T-helper 2 cell treated with Interferon-gamma antibody and Interleukin-4, amounts not matched to agents 5 μg/mL and 100 μg/mL, for 36 hours (primary cell): ENCODE results near the gene TENM4.
A peak's percentile ranks its signal among the peaks of the same experiment; 100 is the strongest.

ENCODE experiments used
- DNase-seq: peaks from one replicate; pipeline ENCODE4 v3.0.0; 2021; ENCODE audit warnings: low spot score
- H3K27ac Mint-ChIP-seq: one replicate; pipeline ENCODE4 v1.8.0; 2021; ENCODE audit warnings: mild to moderate bottlenecking, mixed read lengths
- H3K27me3 Mint-ChIP-seq: one replicate; pipeline ENCODE4 v1.8.0; 2021; ENCODE audit warnings: low read depth, mixed read lengths
- H3K36me3 Mint-ChIP-seq: one replicate; pipeline ENCODE4 v1.8.0; 2021; ENCODE audit warnings: low read depth, mixed read lengths
- H3K4me1 Mint-ChIP-seq: one replicate; pipeline ENCODE4 v1.8.0; 2021; ENCODE audit warnings: low read depth, mixed read lengths
- H3K4me3 Mint-ChIP-seq: one replicate; pipeline ENCODE4 v1.8.0; 2022; ENCODE audit warnings: mild to moderate bottlenecking, moderate library complexity, mixed read lengths
- H3K9me3 Mint-ChIP-seq: one replicate; pipeline ENCODE4 v1.8.0; 2021; ENCODE audit warnings: mixed read lengths

The TENM4 gene

GRCh38 chr11:79116600-79116999 lies 324.2 kb downstream of the TENM4 start:
- DNase-seq: no peak
- H3K27ac Mint-ChIP-seq: no peak overlapping the region
- H3K9me3 Mint-ChIP-seq: no peaks in the 10 kb centered on the region
- H3K4me3 Mint-ChIP-seq: no peak overlapping the region
- no peaks in the 10 kb centered on the region for H3K4me1 Mint-ChIP-seq
- no peaks in the 10 kb centered on the region for H3K27me3 Mint-ChIP-seq
- no peaks in the 10 kb centered on the region for H3K36me3 Mint-ChIP-seq

DNA sequence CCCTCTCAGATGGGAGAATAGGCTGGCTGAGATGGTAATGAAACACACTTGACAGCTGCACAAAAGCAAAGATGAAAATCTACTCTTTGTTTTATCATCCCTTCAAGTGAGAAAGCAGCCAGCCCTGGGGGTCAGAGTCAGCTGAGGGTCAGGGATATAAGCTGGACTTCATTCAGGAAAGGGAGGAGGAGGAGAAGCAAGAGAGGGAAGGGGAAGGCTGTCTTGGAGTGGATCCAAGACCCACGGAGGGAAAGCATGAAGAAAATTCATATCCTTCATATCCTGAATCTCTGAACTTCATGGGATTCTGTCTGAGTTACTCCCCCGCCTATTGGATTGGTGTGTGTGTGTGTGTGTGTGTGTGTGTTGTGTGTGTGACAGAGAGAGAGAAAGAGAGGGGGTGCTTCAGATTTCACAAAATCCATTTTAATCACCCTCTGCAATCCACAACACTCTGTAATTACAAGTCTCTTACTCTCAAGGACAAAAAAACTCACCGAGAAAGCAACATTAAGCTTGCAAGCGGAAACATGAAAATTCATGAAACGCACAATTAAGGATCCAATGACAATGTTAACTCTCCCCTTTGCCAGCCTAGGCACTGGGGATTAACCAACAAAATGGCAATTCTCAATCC lies 327.7 kb downstream of the TENM4 start:
- no peak overlapping the region for H3K4me3 Mint-ChIP-seq
- no peak overlapping the region for H3K27ac Mint-ChIP-seq
- H3K9me3 Mint-ChIP-seq: no peaks in the 10 kb centered on the region
- no peak for DNase-seq
- H3K27me3 Mint-ChIP-seq: no peaks in the 10 kb centered on the region
- H3K4me1 Mint-ChIP-seq: no peaks in the 10 kb centered on the region
- no peaks in the 10 kb centered on the region for H3K36me3 Mint-ChIP-seq

DNA sequence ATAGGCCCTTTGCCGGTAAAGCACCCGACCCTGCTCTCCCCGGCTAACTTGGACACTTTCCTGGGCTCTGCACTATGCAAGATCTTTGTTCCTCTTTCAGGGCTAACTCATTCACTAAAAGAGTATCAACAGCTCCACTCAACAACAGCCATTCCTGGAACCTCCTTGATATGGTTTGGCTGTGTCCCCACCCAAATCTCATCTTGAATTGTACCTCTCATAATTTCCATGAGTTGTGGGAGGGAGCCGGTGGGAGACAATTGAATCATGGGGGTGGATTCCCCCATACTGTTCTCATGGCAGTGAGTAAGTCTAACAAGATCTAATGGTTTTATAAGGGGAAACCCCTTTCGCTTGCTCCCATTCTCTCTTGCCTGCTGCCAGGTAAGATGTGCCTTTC lies 330.0 kb downstream of the TENM4 start:
- no peak overlapping the region for H3K27ac Mint-ChIP-seq
- no peaks in the 10 kb centered on the region for H3K27me3 Mint-ChIP-seq
- H3K4me1 Mint-ChIP-seq: no peaks in the 10 kb centered on the region
- no peak for DNase-seq
- H3K36me3 Mint-ChIP-seq: no peaks in the 10 kb centered on the region
- H3K4me3 Mint-ChIP-seq: no peak overlapping the region
- no peaks in the 10 kb centered on the region for H3K9me3 Mint-ChIP-seq

GRCh38 chr11:79110321-79110720 lies 330.5 kb downstream of the TENM4 start:
- no peaks in the 10 kb centered on the region for H3K27me3 Mint-ChIP-seq

DNA sequence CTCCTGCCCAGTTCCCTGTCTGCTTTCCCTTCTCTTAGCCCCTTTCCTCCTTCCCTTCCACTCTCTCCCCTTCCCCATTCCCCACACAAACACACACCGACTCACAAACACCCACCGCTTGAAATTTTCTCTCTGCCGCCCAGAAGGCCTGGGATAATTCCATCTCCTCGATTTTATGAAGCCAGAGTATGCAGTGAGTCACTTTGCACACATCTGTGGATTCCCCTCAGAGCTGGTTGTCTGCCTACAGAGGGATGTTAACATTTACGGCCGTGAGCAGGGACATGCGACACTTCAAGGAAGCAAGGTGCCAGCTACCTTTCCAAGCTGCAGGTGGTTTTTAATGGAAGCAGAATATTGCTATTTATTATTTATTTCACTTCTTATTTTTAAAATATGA lies 332.0 kb downstream of the TENM4 start:
- H3K27me3 Mint-ChIP-seq: no peaks in the 10 kb centered on the region
- no peaks in the 10 kb centered on the region for H3K9me3 Mint-ChIP-seq
- no peak for DNase-seq
- H3K4me3 Mint-ChIP-seq: no peak overlapping the region
- no peak overlapping the region for H3K27ac Mint-ChIP-seq
- no peaks in the 10 kb centered on the region for H3K4me1 Mint-ChIP-seq
- no peaks in the 10 kb centered on the region for H3K36me3 Mint-ChIP-seq

More at GRCh38 chr11:79110321-79110720, 330.5 kb downstream of the TENM4 start:
- H3K9me3 Mint-ChIP-seq: no peaks in the 10 kb centered on the region
- H3K4me3 Mint-ChIP-seq: no peak overlapping the region
- DNase-seq: no peak
- no peaks in the 10 kb centered on the region for H3K4me1 Mint-ChIP-seq
- H3K36me3 Mint-ChIP-seq: no peaks in the 10 kb centered on the region
- no peak overlapping the region for H3K27ac Mint-ChIP-seq

GRCh38 chr11:79102840-79103239 lies 338.0 kb downstream of the TENM4 start:
- no peak overlapping the region for H3K27ac Mint-ChIP-seq
- H3K9me3 Mint-ChIP-seq: no peaks in the 10 kb centered on the region
- H3K36me3 Mint-ChIP-seq: no peaks in the 10 kb centered on the region
- no peak overlapping the region for H3K4me3 Mint-ChIP-seq
- no peak for DNase-seq
- H3K27me3 Mint-ChIP-seq: peaks cover 7% of the 10 kb centered on the region
- H3K4me1 Mint-ChIP-seq: no peaks in the 10 kb centered on the region

GRCh38 chr11:79101656-79102055 lies 339.2 kb downstream of the TENM4 start:
- no peak overlapping the region for H3K27ac Mint-ChIP-seq
- peaks cover 7% of the 10 kb centered on the region for H3K27me3 Mint-ChIP-seq
- H3K4me3 Mint-ChIP-seq: no peak overlapping the region
- no peaks in the 10 kb centered on the region for H3K9me3 Mint-ChIP-seq
- no peaks in the 10 kb centered on the region for H3K36me3 Mint-ChIP-seq
- no peaks in the 10 kb centered on the region for H3K4me1 Mint-ChIP-seq
- no peak for DNase-seq

- Mint-ChIP-seq H3K27ac (no peak overlapping the region), H3K4me1 (no peaks in the 10 kb centered on the region), H3K27me3 (peaks cover 7% of the 10 kb centered on the region), H3K9me3 (no peaks in the 10 kb centered on the region), H3K36me3 (no peaks in the 10 kb centered on the region), H3K4me3 (no peak overlapping the region)
- peak; percentile 7 for DNase-seq
These were observed 340.5 kb downstream of the TENM4 start for GRCh38 chr11:79100093-79100910.

GRCh38 chr11:79098146-79098545 lies 342.7 kb downstream of the TENM4 start:
- peaks cover 7% of the 10 kb centered on the region for H3K27me3 Mint-ChIP-seq
- DNase-seq: no peak
- H3K4me1 Mint-ChIP-seq: no peaks in the 10 kb centered on the region
- H3K9me3 Mint-ChIP-seq: no peaks in the 10 kb centered on the region
- H3K4me3 Mint-ChIP-seq: no peak overlapping the region
- H3K36me3 Mint-ChIP-seq: no peaks in the 10 kb centered on the region
- H3K27ac Mint-ChIP-seq: no peak overlapping the region

GRCh38 chr11:79097246-79097875 lies 343.5 kb downstream of the TENM4 start:
- no peaks in the 10 kb centered on the region for H3K36me3 Mint-ChIP-seq
- no peak overlapping the region for H3K27ac Mint-ChIP-seq
- H3K27me3 Mint-ChIP-seq: peaks cover 7% of the 10 kb centered on the region
- DNase-seq: no peak
- no peak overlapping the region for H3K4me3 Mint-ChIP-seq
- H3K9me3 Mint-ChIP-seq: no peaks in the 10 kb centered on the region
- no peaks in the 10 kb centered on the region for H3K4me1 Mint-ChIP-seq

DNA sequence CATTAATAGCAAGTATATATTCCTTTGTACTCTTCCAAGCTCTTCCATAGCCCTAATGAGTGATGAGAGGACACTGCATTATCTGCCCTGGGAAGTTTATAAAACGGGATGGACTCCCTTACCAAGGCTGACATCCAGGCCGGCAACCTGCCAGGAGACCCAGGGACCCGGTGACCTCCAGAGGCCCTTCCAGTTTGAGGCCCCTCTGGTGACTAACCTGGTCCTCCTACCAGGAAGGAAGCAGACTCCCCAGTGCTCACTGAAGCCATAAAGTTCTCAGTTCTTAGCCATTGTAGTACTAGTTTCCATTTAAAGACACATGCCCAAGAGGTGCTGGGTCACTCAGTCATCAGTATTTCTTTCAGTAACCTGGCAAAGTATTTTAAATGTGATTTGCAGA lies 345.4 kb downstream of the TENM4 start:
- Mint-ChIP-seq H3K36me3 (no peaks in the 10 kb centered on the region), H3K9me3 (no peaks in the 10 kb centered on the region), H3K27ac (no peak overlapping the region), H3K4me3 (no peak overlapping the region), H3K27me3 (peaks cover 7% of the 10 kb centered on the region), H3K4me1 (no peaks in the 10 kb centered on the region)
- DNase-seq: no peak

DNA sequence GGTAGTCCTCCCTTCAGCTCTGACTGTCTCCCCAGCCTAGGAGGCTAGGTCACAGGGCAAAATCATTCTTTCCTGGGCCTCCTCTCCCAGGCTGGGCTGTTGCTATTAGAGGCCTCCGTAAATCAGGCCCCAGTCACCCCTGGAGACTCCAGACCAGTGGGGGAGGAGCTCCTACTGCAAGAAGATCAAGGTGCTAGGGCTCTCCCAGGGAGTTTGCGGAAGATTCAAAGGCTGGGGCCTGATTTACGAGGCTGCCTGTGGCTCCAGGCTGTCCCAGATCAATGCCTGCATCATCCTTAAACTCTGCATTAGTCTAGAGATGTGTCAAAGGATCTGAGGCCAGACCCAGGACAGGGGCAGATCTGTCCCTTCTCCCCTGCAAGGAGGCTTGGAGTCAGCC lies 346.2 kb downstream of the TENM4 start:
- no peaks in the 10 kb centered on the region for H3K4me1 Mint-ChIP-seq
- no peaks in the 10 kb centered on the region for H3K36me3 Mint-ChIP-seq
- H3K4me3 Mint-ChIP-seq: no peak overlapping the region
- no peak overlapping the region for H3K27ac Mint-ChIP-seq
- H3K9me3 Mint-ChIP-seq: no peaks in the 10 kb centered on the region
- peaks cover 3% of the 10 kb centered on the region for H3K27me3 Mint-ChIP-seq
- DNase-seq: no peak

GRCh38 chr11:79092791-79093353 lies 348.0 kb downstream of the TENM4 start:
- Mint-ChIP-seq H3K4me1 (no peaks in the 10 kb centered on the region), H3K27ac (no peak overlapping the region), H3K9me3 (no peaks in the 10 kb centered on the region), H3K36me3 (no peaks in the 10 kb centered on the region), H3K4me3 (no peak overlapping the region), H3K27me3 (no peaks in the 10 kb centered on the region)
- no peak for DNase-seq

DNA sequence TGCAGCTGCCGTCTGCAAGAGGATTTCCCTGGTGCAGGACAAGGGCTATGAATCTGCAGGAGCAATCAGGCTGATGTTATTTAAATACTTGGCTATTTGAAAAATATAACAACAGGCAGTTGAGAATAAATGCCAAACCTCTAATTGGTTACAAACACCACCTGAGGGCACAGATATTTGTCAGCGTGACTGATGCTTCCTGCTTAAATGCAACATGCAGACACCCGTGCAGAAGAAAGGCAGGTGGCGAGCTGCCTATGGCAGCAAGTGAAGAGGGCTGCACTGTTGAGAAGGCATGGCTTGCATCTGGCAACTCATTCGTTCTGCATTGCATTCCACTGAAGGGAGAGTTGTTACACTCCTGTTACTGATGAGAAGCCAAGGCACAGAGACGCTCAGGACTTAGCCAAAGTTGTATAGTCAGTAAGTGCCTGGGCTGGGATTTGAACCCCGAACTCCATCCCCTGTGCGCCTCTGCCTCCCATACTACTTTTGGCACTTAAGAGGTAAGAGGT lies 350.6 kb downstream of the TENM4 start:
- DNase-seq: no peak
- Mint-ChIP-seq H3K27ac (no peak overlapping the region), H3K27me3 (no peaks in the 10 kb centered on the region), H3K9me3 (no peaks in the 10 kb centered on the region), H3K4me3 (no peak overlapping the region), H3K4me1 (no peaks in the 10 kb centered on the region), H3K36me3 (no peaks in the 10 kb centered on the region)
